Calu3 (cell line): ENCODE data around the gene B3GNT8. TPM values are rescaled to one million over a fixed set of nuclear protein-coding genes. Genes with fewer than 3 reads are reported as not detected.

Experiments
- BruUV-seq: library from RNA; stranded (reverse); fragments of 400-500 nt; replicated peaks from 2 replicates; lab custom pipeline; 2021; lab: Mats Ljungman, UMichigan
- CTCF ChIA-PET: fragments of 300-600 bp; sonication (Branson Sonifier 250); formaldehyde crosslinking; loops from one replicate; lab custom pipeline; 2022; ENCODE audit warnings: antibody characterized with exemption; lab: Charles Lee
- DNase-seq: peaks from one replicate; pipeline ENCODE4 v3.0.0; 2022
- H3K27ac Mint-ChIP-seq: one replicate; pipeline ENCODE4 v1.8.0; 2022; ENCODE audit warnings: mixed read lengths; ENCODE audit not compliant: unreplicated experiment
- H3K27me3 Mint-ChIP-seq: one replicate; pipeline ENCODE4 v1.8.0; 2022; ENCODE audit warnings: mixed read lengths; ENCODE audit not compliant: unreplicated experiment
- H3K36me3 Mint-ChIP-seq: one replicate; pipeline ENCODE4 v1.8.0; 2022; ENCODE audit warnings: mild to moderate bottlenecking, moderate library complexity, mixed read lengths; ENCODE audit not compliant: insufficient read depth, unreplicated experiment
- H3K4me1 Mint-ChIP-seq: one replicate; pipeline ENCODE4 v1.8.0; 2022; ENCODE audit warnings: mild to moderate bottlenecking, low read depth, mixed read lengths; ENCODE audit not compliant: unreplicated experiment
- H3K4me3 Mint-ChIP-seq: one replicate; pipeline ENCODE4 v1.8.0; 2022; ENCODE audit warnings: mild to moderate bottlenecking, low read depth, moderate library complexity, mixed read lengths; ENCODE audit not compliant: unreplicated experiment
- H3K9me3 Mint-ChIP-seq: one replicate; pipeline ENCODE4 v1.8.0; 2022; ENCODE audit warnings: low read depth, mixed read lengths; ENCODE audit not compliant: unreplicated experiment
- CTCF ChIP-seq: fragments of 200-600 bp; IDR thresholded peaks from one replicate; pipeline ENCODE4 v1.8.0; 2022; ENCODE audit warnings: antibody characterized with exemption; ENCODE audit not compliant: unreplicated experiment
- intact Hi-C: fragments of 100-400 bp; cut with micrococcal nuclease; formaldehyde crosslinking; loops from one replicate; pipeline ENCODE4 v1.10.0; 2022; ENCODE audit not compliant: unreplicated experiment
- total RNA-seq: library from RNA; stranded (reverse); gene quantifications from 2 replicates; pipeline ENCODE4 v1.2.3, GENCODE V29; 2022

The B3GNT8 gene
- total RNA-seq, 1 experiment from 2014 or later: 0.19 TPM

GRCh38 chr19:41408256-41408655 is 18.9 kb downstream of the B3GNT8 start:
- no peaks in the 10 kb centered on the region for H3K9me3 Mint-ChIP-seq
- no peak overlapping the region for H3K4me3 Mint-ChIP-seq
- peaks cover 19% of the 10 kb centered on the region for H3K4me1 Mint-ChIP-seq
- no peak overlapping the region for H3K27ac Mint-ChIP-seq
- no peak for DNase-seq
- no peaks in the 10 kb centered on the region for H3K27me3 Mint-ChIP-seq
- CTCF ChIA-PET: interaction anchor here (0.6 to 2.1 kb wide), 3 partner anchors 10 to 80 kb away, joined by 3 to 7 read pairs (median 4); partner anchors contain the start of gene DMAC2
- TF ChIP-seq CTCF: no peak
- intact Hi-C loops: no loop called here
- no peaks in the 10 kb centered on the region for H3K36me3 Mint-ChIP-seq
- no TSS peak for BruUV-seq

GRCh38 chr19:41407271-41407670 is 19.9 kb downstream of the B3GNT8 start:
- CTCF ChIA-PET: interaction anchor here (0.6 to 1.0 kb wide), 2 partner anchors 11 to 1802 kb away, joined by 3 to 4 read pairs; no protein-coding TSS in a partner anchor
- intact Hi-C loops: no loop called here
- no peaks in the 10 kb centered on the region for H3K9me3 Mint-ChIP-seq
- H3K4me3 Mint-ChIP-seq: no peak overlapping the region
- H3K27ac Mint-ChIP-seq: no peak overlapping the region
- no TSS peak for BruUV-seq
- H3K27me3 Mint-ChIP-seq: no peaks in the 10 kb centered on the region
- DNase-seq: no peak
- no peaks in the 10 kb centered on the region for H3K36me3 Mint-ChIP-seq
- no peak for TF ChIP-seq CTCF
- H3K4me1 Mint-ChIP-seq: peaks cover 19% of the 10 kb centered on the region

GRCh38 chr19:41405776-41406175 is 21.4 kb downstream of the B3GNT8 start:
- CTCF ChIA-PET: no interaction called here
- intact Hi-C loops: no loop called here
- H3K27ac Mint-ChIP-seq: no peak overlapping the region

GRCh38 chr19:41403181-41403970 is 23.8 kb downstream of the B3GNT8 start:
- CTCF ChIA-PET: no interaction called here
- no TSS peak for BruUV-seq
- intact Hi-C loops: no loop called here

More at GRCh38 chr19:41405776-41406175, 21.4 kb downstream of the B3GNT8 start:
- Mint-ChIP-seq H3K36me3 (no peaks in the 10 kb centered on the region), H3K4me1 (peaks cover 19% of the 10 kb centered on the region), H3K9me3 (no peaks in the 10 kb centered on the region), H3K4me3 (no peak overlapping the region), H3K27me3 (no peaks in the 10 kb centered on the region)
- no peak for DNase-seq
- BruUV-seq: no TSS peak
- no peak for TF ChIP-seq CTCF

More at GRCh38 chr19:41403181-41403970, 23.8 kb downstream of the B3GNT8 start:
- peaks cover 16% of the 10 kb centered on the region for H3K4me1 Mint-ChIP-seq
- no peak overlapping the region for H3K27ac Mint-ChIP-seq
- no peak overlapping the region for H3K4me3 Mint-ChIP-seq
- peaks cover 1% of the 10 kb centered on the region for H3K36me3 Mint-ChIP-seq
- DNase-seq: no peak
- no peak for TF ChIP-seq CTCF
- H3K27me3 Mint-ChIP-seq: no peaks in the 10 kb centered on the region
- H3K9me3 Mint-ChIP-seq: no peaks in the 10 kb centered on the region
